HAP-1 (cell line): ENCODE results near the gene SEPTIN2.
"Not testable (repeated sequence)": the region's sequence is repeated elsewhere in the genome, so short reads cannot be mapped to it uniquely, and the experiment has no call there.

Experiments
- DNase-seq, 2 experiments: peaks; one replicate each; pipeline ENCODE4 v3.0.0-alpha.2; 2016 to 2020; ENCODE audit warnings: low spot score in 2 of 2
- H3K27me3 ChIP-seq: fragments of 250-450 bp; sonication (Bioruptor Pico); 2 replicates; pipeline ENCODE4 v1.5.1; 2020; ENCODE audit warnings: low read depth, mild to moderate bottlenecking, moderate library complexity
- H3K36me3 ChIP-seq: fragments of 250-450 bp; sonication (Bioruptor Pico); replicated peaks from 2 replicates; pipeline ENCODE4 v1.5.1; 2020; ENCODE audit warnings: mild to moderate bottlenecking
- H3K4me1 ChIP-seq: fragments of 250-450 bp; sonication (Bioruptor Pico); 2 replicates; pipeline ENCODE4 v1.5.1; 2020; ENCODE audit warnings: mild to moderate bottlenecking
- H3K4me3 ChIP-seq: fragments of 250-450 bp; sonication (Bioruptor Pico); 2 replicates; pipeline ENCODE4 v1.5.1; 2020; ENCODE audit warnings: mild to moderate bottlenecking, moderate library complexity
- H3K9me3 ChIP-seq: fragments of 250-450 bp; sonication (Bioruptor Pico); 2 replicates; pipeline ENCODE4 v1.5.1; 2020; ENCODE audit warnings: mild to moderate bottlenecking, moderate library complexity
- in situ Hi-C: fragments of 300-500 bp; cut with MboI; formaldehyde crosslinking; loops from 3 replicates; pipeline ENCODE4 v1.14.3; 2020; ENCODE audit warnings: low sequenced_read_pairs, inconsistent platforms, mixed read lengths

The SEPTIN2 gene

GRCh38 chr2:241356871-241357260, 41.1 kb downstream of the SEPTIN2 start:
- Histone ChIP-seq H3K27me3 (no peaks in the 10 kb centered on the region), H3K4me3 (peak overlapping the region; percentile 83), H3K4me1 (peaks cover 12% of the 10 kb centered on the region), H3K9me3 (no peaks in the 10 kb centered on the region), H3K36me3 (peaks cover 23% of the 10 kb centered on the region)
- no peak for DNase-seq
- in situ Hi-C loops = loop anchor here (10.0 kb wide), 1 partner anchor 528 kb away; no protein-coding TSS in a partner anchor

- no peak for DNase-seq
- H3K4me1 ChIP-seq = peaks cover 12% of the 10 kb centered on the region
- H3K27me3 ChIP-seq = no peaks in the 10 kb centered on the region
- H3K36me3 ChIP-seq = peaks cover 16% of the 10 kb centered on the region
- in situ Hi-C loops = loop anchor here (10.0 kb wide), 1 partner anchor 527 kb away; no protein-coding TSS in a partner anchor
- peak overlapping the region; percentile 83 for H3K4me3 ChIP-seq
- H3K9me3 ChIP-seq = no peaks in the 10 kb centered on the region
Observed at GRCh38 chr2:241357531-241357930, 41.8 kb downstream of the SEPTIN2 start.

- Histone ChIP-seq H3K36me3 (peaks cover 12% of the 10 kb centered on the region), H3K4me1 (peaks cover 12% of the 10 kb centered on the region), H3K27me3 (no peaks in the 10 kb centered on the region), H3K9me3 (no peaks in the 10 kb centered on the region), H3K4me3 (no peak overlapping the region)
- in situ Hi-C loops = loop anchor here (10.0 kb wide), 1 partner anchor 526 kb away; no protein-coding TSS in a partner anchor
- DNase-seq = no peak
Observed at GRCh38 chr2:241358470-241358869, 42.7 kb downstream of the SEPTIN2 start.

GRCh38 chr2:241359481-241360045, 43.8 kb downstream of the SEPTIN2 start:
- in situ Hi-C loops = loop anchor here (10.0 kb wide), 1 partner anchor 525 kb away; no protein-coding TSS in a partner anchor
- H3K4me1 ChIP-seq = peaks cover 12% of the 10 kb centered on the region
- no peaks in the 10 kb centered on the region for H3K27me3 ChIP-seq

GRCh38 chr2:241363426-241363825, 47.7 kb downstream of the SEPTIN2 start:
- in situ Hi-C loops = no loop called here
- DNase-seq = no peak
- H3K4me1 ChIP-seq = no peaks in the 10 kb centered on the region
- no peaks in the 10 kb centered on the region for H3K27me3 ChIP-seq
- H3K9me3 ChIP-seq = no peaks in the 10 kb centered on the region
- H3K4me3 ChIP-seq = no peak overlapping the region
- H3K36me3 ChIP-seq = no peaks in the 10 kb centered on the region

More at GRCh38 chr2:241359481-241360045, 43.8 kb downstream of the SEPTIN2 start:
- H3K9me3 ChIP-seq = no peaks in the 10 kb centered on the region
- no peak for DNase-seq
- H3K4me3 ChIP-seq = no peak overlapping the region
- peaks cover 3% of the 10 kb centered on the region for H3K36me3 ChIP-seq

- Histone ChIP-seq H3K4me3 (no peak overlapping the region), H3K9me3 (no peaks in the 10 kb centered on the region), H3K36me3 (no peaks in the 10 kb centered on the region), H3K27me3 (no peaks in the 10 kb centered on the region), H3K4me1 (peaks cover 2% of the 10 kb centered on the region; the same call in 1 of the 2 replicates)
- in situ Hi-C loops = no loop called here
- no peak for DNase-seq
Observed at GRCh38 chr2:241364781-241365180, 49.1 kb downstream of the SEPTIN2 start.

- Histone ChIP-seq H3K9me3 (no peaks in the 10 kb centered on the region), H3K4me1 (peaks cover 5% of the 10 kb centered on the region), H3K27me3 (no peaks in the 10 kb centered on the region), H3K36me3 (no peaks in the 10 kb centered on the region), H3K4me3 (no peak overlapping the region)
- in situ Hi-C loops = no loop called here
- DNase-seq = no peak
Observed at GRCh38 chr2:241366678-241367077, 51.0 kb downstream of the SEPTIN2 start.

- Histone ChIP-seq H3K4me1 (peaks cover 5% of the 10 kb centered on the region), H3K9me3 (no peaks in the 10 kb centered on the region), H3K27me3 (no peaks in the 10 kb centered on the region), H3K4me3 (no peak overlapping the region), H3K36me3 (no peaks in the 10 kb centered on the region)
- in situ Hi-C loops = no loop called here
- DNase-seq = no peak
Observed at GRCh38 chr2:241368643-241369042, 52.9 kb downstream of the SEPTIN2 start.

- Histone ChIP-seq H3K4me1 (peaks cover 5% of the 10 kb centered on the region), H3K27me3 (no peaks in the 10 kb centered on the region)
Observed at GRCh38 chr2:241372361-241372992, 56.8 kb downstream of the SEPTIN2 start.

GRCh38 chr2:241373446-241373845, 57.7 kb downstream of the SEPTIN2 start:
- peaks cover 20% of the 10 kb centered on the region; the same call in 1 of the 2 replicates for H3K36me3 ChIP-seq
- in situ Hi-C loops = no loop called here
- DNase-seq = no peak

More at GRCh38 chr2:241372361-241372992, 56.8 kb downstream of the SEPTIN2 start:
- no peak for DNase-seq
- H3K9me3 ChIP-seq = no peaks in the 10 kb centered on the region
- H3K36me3 ChIP-seq = peaks cover 20% of the 10 kb centered on the region; the same call in 1 of the 2 replicates
- no peak overlapping the region for H3K4me3 ChIP-seq
- in situ Hi-C loops = no loop called here

GRCh38 chr2:241373906-241374305, 58.2 kb downstream of the SEPTIN2 start:
- DNase-seq, H3K27me3 ChIP-seq, H3K4me1 ChIP-seq, H3K9me3 ChIP-seq, in situ Hi-C loops, H3K4me3 ChIP-seq: not testable (repeated sequence)
- H3K36me3 ChIP-seq = peaks cover 20% of the 10 kb centered on the region; the same call in 1 of the 2 replicates

More at GRCh38 chr2:241373446-241373845, 57.7 kb downstream of the SEPTIN2 start:
- no peaks in the 10 kb centered on the region for H3K27me3 ChIP-seq
- H3K4me1 ChIP-seq = peaks cover 5% of the 10 kb centered on the region
- no peaks in the 10 kb centered on the region for H3K9me3 ChIP-seq
- H3K4me3 ChIP-seq = no peak overlapping the region

- Histone ChIP-seq H3K9me3 (no peaks in the 10 kb centered on the region), H3K4me1 (no peaks in the 10 kb centered on the region), H3K36me3 (peaks cover 20% of the 10 kb centered on the region; the same call in 1 of the 2 replicates), H3K4me3 (no peak overlapping the region), H3K27me3 (no peaks in the 10 kb centered on the region)
- in situ Hi-C loops = no loop called here
- DNase-seq = no peak
Observed at GRCh38 chr2:241375300-241375699, 59.6 kb downstream of the SEPTIN2 start.

- no peak overlapping the region for H3K4me3 ChIP-seq
- H3K4me1 ChIP-seq = no peaks in the 10 kb centered on the region
- no peak for DNase-seq
- in situ Hi-C loops = no loop called here
- peaks cover 20% of the 10 kb centered on the region; the same call in 1 of the 2 replicates for H3K36me3 ChIP-seq
- no peaks in the 10 kb centered on the region for H3K9me3 ChIP-seq
- H3K27me3 ChIP-seq = no peaks in the 10 kb centered on the region
Observed at GRCh38 chr2:241376808-241377207, 61.1 kb downstream of the SEPTIN2 start.

GRCh38 chr2:241378816-241379215, 63.1 kb downstream of the SEPTIN2 start:
- in situ Hi-C loops = no loop called here
- Histone ChIP-seq H3K36me3 (peaks cover 23% of the 10 kb centered on the region), H3K27me3 (no peaks in the 10 kb centered on the region), H3K9me3 (no peaks in the 10 kb centered on the region), H3K4me1 (no peaks in the 10 kb centered on the region), H3K4me3 (no peak overlapping the region)
- DNase-seq = no peak
